Mesenchymal stem cell (in vitro differentiated cells and primary cell): Measurements from ENCODE around the gene SPINK7. TPM values are rescaled to one million over a fixed set of nuclear protein-coding genes. Genes with fewer than 3 reads are reported as not detected.
"Not testable (repeated sequence)": the region's sequence is repeated elsewhere in the genome, so short reads cannot be mapped to it uniquely, and the experiment has no call there.

Source experiments
- DNase-seq: peaks from one replicate; pipeline ENCODE4 v3.0.0-alpha.2; 2013
- H2AFZ ChIP-seq: one replicate; pipeline ENCODE4 v1.6.1; 2013; ENCODE audit warnings: low read depth, mild to moderate bottlenecking, control low read depth, inconsistent platforms, low read length, moderate library complexity
- H2AK5ac ChIP-seq: 2 replicates; pipeline ENCODE4 v1.6.1; 2013; ENCODE audit warnings: low read length, moderate library complexity, mild to moderate bottlenecking, inconsistent platforms; ENCODE audit not compliant: severe bottlenecking
- H2BK120ac ChIP-seq: one replicate; pipeline ENCODE4 v1.6.1; 2013; ENCODE audit warnings: low read depth, mild to moderate bottlenecking, inconsistent platforms, low read length, moderate library complexity
- H2BK12ac ChIP-seq, 2 experiments: one replicate each; pipeline ENCODE4 v1.6.1; 2013; ENCODE audit warnings: inconsistent platforms in 2 of 2, low read length in 2 of 2, mild to moderate bottlenecking in 2 of 2, moderate library complexity in 2 of 2, control low read depth in 1 of 2
- H2BK15ac ChIP-seq: one replicate; pipeline ENCODE4 v1.6.1; 2013; ENCODE audit warnings: mild to moderate bottlenecking, low read depth, inconsistent platforms; ENCODE audit not compliant: poor library complexity, severe bottlenecking
- H2BK5ac ChIP-seq: 2 replicates; pipeline ENCODE4 v1.6.1; 2013; ENCODE audit warnings: low read depth, mild to moderate bottlenecking, low read length, control low read depth, inconsistent platforms; ENCODE audit not compliant: poor library complexity, severe bottlenecking
- H3K14ac ChIP-seq, 2 experiments: one replicate each; pipeline ENCODE4 v1.6.1; 2013; ENCODE audit warnings: inconsistent platforms in 2 of 2, low read length in 2 of 2, control low read depth in 1 of 2, mild to moderate bottlenecking in 1 of 2, moderate library complexity in 1 of 2
- H3K18ac ChIP-seq, 2 experiments: one replicate each; pipeline ENCODE4 v1.6.1; 2013; ENCODE audit warnings: inconsistent platforms in 2 of 2, low read length in 2 of 2, control low read depth in 1 of 2, low read depth in 1 of 2, mild to moderate bottlenecking in 1 of 2
- H3K23ac ChIP-seq, 2 experiments: one replicate each; pipeline ENCODE4 v1.6.1; 2013; ENCODE audit warnings: inconsistent platforms in 2 of 2, low read length in 2 of 2, mild to moderate bottlenecking in 2 of 2, moderate library complexity in 2 of 2, control low read depth in 1 of 2
- H3K27ac ChIP-seq: 2 replicates; pipeline ENCODE4 v1.5.1; 2013; ENCODE audit warnings: mild to moderate bottlenecking, moderate library complexity, low read length, control low read depth, inconsistent platforms; ENCODE audit not compliant: poor library complexity, severe bottlenecking
- H3K27me3 ChIP-seq, 2 experiments: 2 replicates each; pipeline versions ENCODE4 v1.6.1 to v1.7.0; 2013; ENCODE audit warnings: low read length in 2 of 2, mild to moderate bottlenecking in 2 of 2, moderate library complexity in 2 of 2, control low read depth in 1 of 2, inconsistent platforms in 1 of 2; ENCODE audit not compliant: control insufficient read depth in 1 of 2, insufficient read depth in 1 of 2
- H3K36me3 ChIP-seq, 2 experiments: 2 replicates each; pipeline versions ENCODE4 v1.6.1 to v1.7.0; 2013; ENCODE audit warnings: low read length in 2 of 2, control low read depth in 1 of 2, inconsistent platforms in 1 of 2, low read depth in 1 of 2, mild to moderate bottlenecking in 1 of 2; ENCODE audit not compliant: insufficient read depth in 2 of 2, control insufficient read depth in 1 of 2
- H3K4ac ChIP-seq, 2 experiments: one replicate each; pipeline ENCODE4 v1.6.1; 2013; ENCODE audit warnings: inconsistent platforms in 2 of 2, low read length in 2 of 2, mild to moderate bottlenecking in 2 of 2, moderate library complexity in 2 of 2, control low read depth in 1 of 2, low read depth in 1 of 2
- H3K4me1 ChIP-seq: 2 replicates; pipeline ENCODE4 v1.6.1; 2013; ENCODE audit warnings: low read depth, low read length, control low read depth; ENCODE audit not compliant: control insufficient read depth, insufficient read depth
- H3K4me2 ChIP-seq: 2 replicates; pipeline ENCODE4 v1.6.1; 2013; ENCODE audit warnings: low read length, mild to moderate bottlenecking, inconsistent platforms; ENCODE audit not compliant: poor library complexity, severe bottlenecking
- H3K4me3 ChIP-seq, 2 experiments: 2 replicates each; pipeline versions ENCODE4 v1.5.1 to v1.7.0; 2013; ENCODE audit warnings: low read length in 2 of 2, mild to moderate bottlenecking in 2 of 2, control low read depth in 1 of 2, low read depth in 1 of 2; ENCODE audit not compliant: insufficient read depth in 1 of 2
- H3K79me1 ChIP-seq: replicated peaks from 2 replicates; pipeline ENCODE4 v1.6.1; 2013; ENCODE audit warnings: mild to moderate bottlenecking, control low read depth, low read length, inconsistent platforms; ENCODE audit not compliant: poor library complexity, severe bottlenecking
- H3K9ac ChIP-seq: 2 replicates; pipeline ENCODE4 v1.7.0; 2013; ENCODE audit warnings: mild to moderate bottlenecking, low read length, moderate library complexity
- H3K9me3 ChIP-seq: 2 replicates; pipeline ENCODE4 v1.7.0; 2013; ENCODE audit warnings: mild to moderate bottlenecking, low read length; ENCODE audit not compliant: control insufficient read depth
- H4K8ac ChIP-seq: one replicate; pipeline ENCODE4 v1.6.1; 2013; ENCODE audit warnings: inconsistent platforms, mild to moderate bottlenecking, low read length, moderate library complexity
- H4K91ac ChIP-seq: one replicate; pipeline ENCODE4 v1.6.1; 2013; ENCODE audit warnings: mild to moderate bottlenecking, low read length, inconsistent platforms
- WGBS: methylation state at CpG from one replicate; pipeline ENCODE4 v1.1.7; 2013; ENCODE audit warnings: mixed read lengths; 5-methylcytosine and 5-hydroxymethylcytosine counted together
- polyA plus RNA-seq, 2 experiments: library from polyadenylated mRNA; stranded (reverse); fragments of 200-250 nt; gene quantifications; one replicate each; pipeline ENCODE4 v1.2.3, GENCODE V29; 2013

Gene SPINK7
- polyA plus RNA-seq (2013, experiment 1 of 2) = not detected
- not detected for polyA plus RNA-seq (2013, experiment 2 of 2)

GRCh38 chr5:148312153-148312552 lies at the start of gene SPINK7:
SPINK7 (plus strand) TSS chr5:148312423; CDS start chr5:148312484, 61 bp downstream.
- WGBS = 75% methylated on average over 3 of the region's 3 CpGs
- no peak within 1 kb of the TSS for H3K18ac ChIP-seq

GRCh38 chr5:148267962-148268361 lies 44.3 kb upstream of the SPINK7 start:
- H3K27ac ChIP-seq = peak overlapping the region; percentile 97

More at GRCh38 chr5:148312153-148312552, at the start of gene SPINK7:
- no peak for DNase-seq
- Histone ChIP-seq H3K4me2 (no peak within 1 kb of the TSS), H2BK15ac (no peak within 1 kb of the TSS), H3K4ac (no peak within 1 kb of the TSS), H3K9me3 (peaks cover 10% of the 10 kb centered on the region), H3K23ac (no peak within 1 kb of the TSS), H3K14ac (no peak within 1 kb of the TSS), H3K36me3 (no peaks in the 10 kb centered on the region), H3K79me1 (no peaks in the 10 kb centered on the region), H4K8ac (no peak within 1 kb of the TSS), H3K27me3 (no peaks in the 10 kb centered on the region), H3K27ac (no peak within 1 kb of the TSS), H2BK12ac (no peak within 1 kb of the TSS), H2AK5ac (no peak within 1 kb of the TSS), H3K4me3 (no peak within 1 kb of the TSS), H4K91ac (no peak within 1 kb of the TSS), H3K4me1 (no peaks in the 10 kb centered on the region), H2BK120ac (no peak within 1 kb of the TSS), H3K9ac (no peak within 1 kb of the TSS), H2BK5ac (no peak within 1 kb of the TSS), H2AFZ (no peak within 1 kb of the TSS)

GRCh38 chr5:148268566-148268965 lies 43.7 kb upstream of the SPINK7 start, which contains the start of gene SPINK13:
SPINK13 (plus strand) TSS chr5:148268794; CDS start chr5:148270073, 1,279 bp downstream.
- peak within 1 kb of the TSS; percentile 33 for H2BK5ac ChIP-seq
- peak within 1 kb of the TSS; percentile 41 for H3K9ac ChIP-seq
- H3K9me3 ChIP-seq = peaks cover 6% of the 10 kb centered on the region
- 48% methylated on average over 4 of the region's 4 CpGs for WGBS
- no peaks in the 10 kb centered on the region for H3K4me1 ChIP-seq
- H2AFZ ChIP-seq = peak within 1 kb of the TSS; percentile 31
- no peak within 1 kb of the TSS for H2AK5ac ChIP-seq
- no peak within 1 kb of the TSS for H3K14ac ChIP-seq
- no peak within 1 kb of the TSS for H2BK12ac ChIP-seq
- no peaks in the 10 kb centered on the region for H3K36me3 ChIP-seq
- H3K4me2 ChIP-seq = peak within 1 kb of the TSS; percentile 47
- H4K91ac ChIP-seq = no peak within 1 kb of the TSS
- H3K4me3 ChIP-seq = peak within 1 kb of the TSS in 1 of 2 experiments; percentile 64
- DNase-seq = peak; percentile 82
- H3K4ac ChIP-seq = no peak within 1 kb of the TSS
- no peak within 1 kb of the TSS for H2BK15ac ChIP-seq
- H3K27me3 ChIP-seq = no peaks in the 10 kb centered on the region
- H3K23ac ChIP-seq = no peak within 1 kb of the TSS
- H2BK120ac ChIP-seq = no peak within 1 kb of the TSS
- peaks cover 1% of the 10 kb centered on the region for H3K79me1 ChIP-seq
- no peak within 1 kb of the TSS for H4K8ac ChIP-seq
- H3K27ac ChIP-seq = peak within 1 kb of the TSS; percentile 97
- H3K18ac ChIP-seq = no peak within 1 kb of the TSS

More at GRCh38 chr5:148267962-148268361, 44.3 kb upstream of the SPINK7 start:
- no peaks in the 10 kb centered on the region for H3K27me3 ChIP-seq
- H2AK5ac ChIP-seq = no peak overlapping the region
- no peaks in the 10 kb centered on the region for H3K36me3 ChIP-seq
- no peak for DNase-seq
- H3K23ac ChIP-seq = no peak overlapping the region
- H3K4me3 ChIP-seq = no peak overlapping the region
- no peak overlapping the region for H3K18ac ChIP-seq
- H3K79me1 ChIP-seq = peaks cover 1% of the 10 kb centered on the region
- 76% methylated on average over 2 of the region's 3 CpGs for WGBS
- H4K91ac ChIP-seq = no peak overlapping the region
- no peak overlapping the region for H2AFZ ChIP-seq
- no peak overlapping the region for H3K9ac ChIP-seq
- H3K4ac ChIP-seq = no peak overlapping the region
- H4K8ac ChIP-seq = no peak overlapping the region
- peak overlapping the region; percentile 47 for H3K4me2 ChIP-seq
- peak overlapping the region; percentile 33 for H2BK5ac ChIP-seq
- no peak overlapping the region for H2BK12ac ChIP-seq
- H3K4me1 ChIP-seq = no peaks in the 10 kb centered on the region
- peaks cover 6% of the 10 kb centered on the region for H3K9me3 ChIP-seq
- no peak overlapping the region for H3K14ac ChIP-seq
- H2BK15ac ChIP-seq = no peak overlapping the region
- H2BK120ac ChIP-seq = no peak overlapping the region

GRCh38 chr5:148275129-148275528 lies 37.1 kb upstream of the SPINK7 start:
- not testable (repeated sequence) for H3K18ac ChIP-seq, H2BK5ac ChIP-seq, H3K4ac ChIP-seq, H3K23ac ChIP-seq, H3K4me1 ChIP-seq, H4K8ac ChIP-seq, H3K79me1 ChIP-seq, H3K9me3 ChIP-seq, H2BK12ac ChIP-seq, H3K4me2 ChIP-seq, H2AK5ac ChIP-seq, H2BK120ac ChIP-seq, DNase-seq, H3K36me3 ChIP-seq, H4K91ac ChIP-seq, H3K27ac ChIP-seq, H3K9ac ChIP-seq, H3K4me3 ChIP-seq, H2AFZ ChIP-seq, H2BK15ac ChIP-seq, H3K27me3 ChIP-seq, H3K14ac ChIP-seq
- WGBS = no CpG with 5 or more reads among the region's 2 CpGs
